Mucosa of descending colon (tissue), 3 donors: ENCODE data around the gene NDUFV2. TPM values are rescaled to one million over a fixed set of nuclear protein-coding genes. Genes with fewer than 3 reads are reported as not detected.

Experiments
- ATAC-seq: fragments of 200-7000 bp; cut with Tn5 transposase; one replicate; pipeline ENCODE4 v1.9.1; 2020; ENCODE audit warnings: mild to moderate bottlenecking, moderate library complexity
- DNase-seq, 3 donors: peaks; one replicate each; pipeline ENCODE4 v3.0.0-alpha.2; 2020
- H3K36me3 ChIP-seq: fragments of 200-600 bp; one replicate; pipeline ENCODE4 v1.8.0; 2021; ENCODE audit warnings: low read depth, mild to moderate bottlenecking
- H3K4me1 ChIP-seq: fragments of 200-600 bp; one replicate; pipeline ENCODE4 v1.8.0; 2021; ENCODE audit warnings: low read depth, mild to moderate bottlenecking
- H3K4me3 ChIP-seq: fragments of 200-600 bp; one replicate; pipeline ENCODE4 v1.8.0; 2021; ENCODE audit warnings: mild to moderate bottlenecking
- H3K9me3 ChIP-seq: fragments of 200-600 bp; one replicate; pipeline ENCODE4 v1.8.0; 2021; ENCODE audit warnings: mild to moderate bottlenecking
- intact Hi-C, 2 donors: fragments of 100-400 bp; cut with DNase I in 1 of 2; cut with micrococcal nuclease in 1 of 2; formaldehyde crosslinking; loops; one replicate each; pipeline versions ENCODE4 v1.11.0 to v1.11.1; 2022; cut with DNase I, micrococcal nuclease
- total RNA-seq, 3 donors: library from RNA; stranded (reverse); fragmentation: NEBNext Ultra II Directional in 2 of 3; extraction: Animal tissue kit (Norgen Biotek cat#: 25700) in 2 of 3; gene quantifications; one replicate each; pipeline versions ENCODE4 v1.2.1 to v1.2.4, GENCODE V29; 2021 to 2023
- TF ChIP-seq, protein P1 (sequence below): fragments of 200-600 bp; IDR thresholded peaks from one replicate; pipeline ENCODE4 v1.8.0; 2022; ENCODE audit warnings: antibody characterized with exemption, mild to moderate bottlenecking
- donor health status: DM: no; HTN: no; CAD: no; lungs with moderate emphysema.
- donor health status: DM: no; HTN: no; CAD: no.
- donor health status: DM: no; HTN: yes; CAD: no.

NDUFV2 gene
- total RNA-seq, 3 donors from 2014 or later = 146 to 199 (median 163) TPM

DNA sequence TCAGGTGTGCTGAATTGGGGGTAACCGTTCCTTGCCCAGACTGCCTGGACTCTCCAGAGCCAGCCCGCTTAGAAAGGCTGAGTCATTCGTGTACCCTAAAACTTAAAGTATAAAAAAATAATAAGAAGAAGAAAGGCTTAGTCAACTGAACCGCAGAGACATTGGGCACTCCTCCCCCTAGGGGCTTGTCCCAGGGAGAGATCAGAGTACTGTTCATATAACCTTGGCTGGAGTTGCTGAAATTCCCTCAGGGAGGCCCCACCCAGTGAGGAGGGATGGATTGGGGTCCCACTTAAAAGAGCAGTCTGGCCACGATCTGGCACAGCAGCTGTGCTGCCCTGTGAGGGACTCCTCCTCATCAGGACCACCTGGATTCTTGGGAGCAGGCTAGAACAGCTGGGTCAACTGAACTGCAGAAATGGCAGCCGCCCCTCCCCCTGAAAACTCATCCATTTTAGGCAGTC, 71.3 kb downstream of the NDUFV2 start:
- ATAC-seq (peak; percentile 9), DNase-seq (no peak)
- no peaks in the 10 kb centered on the region for H3K9me3 ChIP-seq
- intact Hi-C loops = no loop called here
- TF ChIP-seq, protein P1, sequence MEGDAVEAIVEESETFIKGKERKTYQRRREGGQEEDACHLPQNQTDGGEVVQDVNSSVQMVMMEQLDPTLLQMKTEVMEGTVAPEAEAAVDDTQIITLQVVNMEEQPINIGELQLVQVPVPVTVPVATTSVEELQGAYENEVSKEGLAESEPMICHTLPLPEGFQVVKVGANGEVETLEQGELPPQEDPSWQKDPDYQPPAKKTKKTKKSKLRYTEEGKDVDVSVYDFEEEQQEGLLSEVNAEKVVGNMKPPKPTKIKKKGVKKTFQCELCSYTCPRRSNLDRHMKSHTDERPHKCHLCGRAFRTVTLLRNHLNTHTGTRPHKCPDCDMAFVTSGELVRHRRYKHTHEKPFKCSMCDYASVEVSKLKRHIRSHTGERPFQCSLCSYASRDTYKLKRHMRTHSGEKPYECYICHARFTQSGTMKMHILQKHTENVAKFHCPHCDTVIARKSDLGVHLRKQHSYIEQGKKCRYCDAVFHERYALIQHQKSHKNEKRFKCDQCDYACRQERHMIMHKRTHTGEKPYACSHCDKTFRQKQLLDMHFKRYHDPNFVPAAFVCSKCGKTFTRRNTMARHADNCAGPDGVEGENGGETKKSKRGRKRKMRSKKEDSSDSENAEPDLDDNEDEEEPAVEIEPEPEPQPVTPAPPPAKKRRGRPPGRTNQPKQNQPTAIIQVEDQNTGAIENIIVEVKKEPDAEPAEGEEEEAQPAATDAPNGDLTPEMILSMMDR = no peak
- H3K36me3 ChIP-seq = no peaks in the 10 kb centered on the region
- no peaks in the 10 kb centered on the region for H3K4me1 ChIP-seq
- H3K4me3 ChIP-seq = no peak overlapping the region

GRCh38 chr18:9174302-9174701, 71.8 kb downstream of the NDUFV2 start:
- intact Hi-C loops = no loop called here
- Histone ChIP-seq H3K4me3 (no peak overlapping the region), H3K9me3 (no peaks in the 10 kb centered on the region), H3K36me3 (no peaks in the 10 kb centered on the region), H3K4me1 (no peaks in the 10 kb centered on the region)
- ATAC-seq = peak; percentile 26
- TF ChIP-seq, protein P1 = no peak
- no peak for DNase-seq

DNA sequence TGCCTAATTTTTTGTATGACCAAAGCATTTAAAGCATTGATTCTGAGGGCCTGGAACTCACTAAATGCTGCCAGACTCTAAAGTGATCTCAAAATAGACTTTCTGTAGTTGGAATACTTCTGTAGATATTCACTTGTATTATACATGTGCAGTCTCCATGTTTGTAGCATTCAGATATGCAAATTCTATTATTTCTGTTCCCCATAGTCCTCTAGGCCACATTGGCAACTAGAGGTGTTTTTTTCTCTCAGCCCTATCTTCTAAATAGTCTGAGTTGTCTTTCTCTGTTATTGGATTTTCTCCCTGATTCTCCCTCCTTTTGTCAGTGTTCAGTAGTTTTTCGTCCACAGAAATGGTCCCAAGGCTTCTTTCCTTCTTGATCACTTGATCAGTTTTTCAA, 72.6 kb downstream of the NDUFV2 start:
- no peaks in the 10 kb centered on the region for H3K4me1 ChIP-seq
- no peak for ATAC-seq
- intact Hi-C loops = no loop called here
- DNase-seq = no peak
- no peak overlapping the region for H3K4me3 ChIP-seq
- no peaks in the 10 kb centered on the region for H3K9me3 ChIP-seq
- TF ChIP-seq, protein P1 = no peak
- no peaks in the 10 kb centered on the region for H3K36me3 ChIP-seq

DNA sequence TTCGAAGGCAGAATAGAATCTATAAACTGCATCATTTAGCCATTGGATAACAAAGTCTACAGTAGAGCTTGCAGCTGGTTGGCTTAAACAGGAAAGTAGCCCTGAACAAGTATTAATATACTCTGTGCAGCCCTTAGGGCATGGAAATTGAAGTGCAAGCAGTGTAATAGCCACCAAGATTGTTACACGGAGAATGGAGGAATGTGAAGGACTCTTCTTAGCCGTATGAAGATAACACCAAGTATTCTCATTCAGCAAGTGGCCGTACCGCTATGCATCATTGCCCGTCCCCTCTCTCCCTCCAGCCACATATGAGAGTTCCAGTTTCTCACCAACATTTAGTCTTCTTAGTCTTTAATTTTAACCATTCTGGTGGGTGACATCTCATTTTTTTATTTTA, 74.5 kb downstream of the NDUFV2 start:
- no peaks in the 10 kb centered on the region for H3K9me3 ChIP-seq
- DNase-seq = no peak
- no peak overlapping the region for H3K4me3 ChIP-seq
- no peak for ATAC-seq
- no peaks in the 10 kb centered on the region for H3K4me1 ChIP-seq
- TF ChIP-seq, protein P1 = no peak
- intact Hi-C loops = no loop called here
- H3K36me3 ChIP-seq = no peaks in the 10 kb centered on the region

- ATAC-seq = no peak
- TF ChIP-seq, protein P1 = no peak
- no peak for DNase-seq
- no peaks in the 10 kb centered on the region for H3K36me3 ChIP-seq
- H3K4me3 ChIP-seq = no peak overlapping the region
- no peaks in the 10 kb centered on the region for H3K9me3 ChIP-seq
- intact Hi-C loops = no loop called here
- H3K4me1 ChIP-seq = no peaks in the 10 kb centered on the region
Measured at GRCh38 chr18:9177466-9177865, 75.0 kb downstream of the NDUFV2 start.

- DNase-seq (no peak), ATAC-seq (no peak)
- TF ChIP-seq, protein P1 = no peak
- Histone ChIP-seq H3K9me3 (no peaks in the 10 kb centered on the region), H3K4me1 (no peaks in the 10 kb centered on the region), H3K4me3 (no peak overlapping the region), H3K36me3 (no peaks in the 10 kb centered on the region)
- intact Hi-C loops = no loop called here
Measured at GRCh38 chr18:9178557-9178956, 76.1 kb downstream of the NDUFV2 start.
